Measurements from ENCODE around the gene PHLDA3.
A peak's percentile ranks its signal among the peaks of the same experiment; 100 is the strongest.

Gene PHLDA3

GRCh38 chr1:201461645-201462441, 7.1 kb downstream of the PHLDA3 start:
- peak; percentile 100 for DNase-seq (ENCODE audit: low read depth)

DNA sequence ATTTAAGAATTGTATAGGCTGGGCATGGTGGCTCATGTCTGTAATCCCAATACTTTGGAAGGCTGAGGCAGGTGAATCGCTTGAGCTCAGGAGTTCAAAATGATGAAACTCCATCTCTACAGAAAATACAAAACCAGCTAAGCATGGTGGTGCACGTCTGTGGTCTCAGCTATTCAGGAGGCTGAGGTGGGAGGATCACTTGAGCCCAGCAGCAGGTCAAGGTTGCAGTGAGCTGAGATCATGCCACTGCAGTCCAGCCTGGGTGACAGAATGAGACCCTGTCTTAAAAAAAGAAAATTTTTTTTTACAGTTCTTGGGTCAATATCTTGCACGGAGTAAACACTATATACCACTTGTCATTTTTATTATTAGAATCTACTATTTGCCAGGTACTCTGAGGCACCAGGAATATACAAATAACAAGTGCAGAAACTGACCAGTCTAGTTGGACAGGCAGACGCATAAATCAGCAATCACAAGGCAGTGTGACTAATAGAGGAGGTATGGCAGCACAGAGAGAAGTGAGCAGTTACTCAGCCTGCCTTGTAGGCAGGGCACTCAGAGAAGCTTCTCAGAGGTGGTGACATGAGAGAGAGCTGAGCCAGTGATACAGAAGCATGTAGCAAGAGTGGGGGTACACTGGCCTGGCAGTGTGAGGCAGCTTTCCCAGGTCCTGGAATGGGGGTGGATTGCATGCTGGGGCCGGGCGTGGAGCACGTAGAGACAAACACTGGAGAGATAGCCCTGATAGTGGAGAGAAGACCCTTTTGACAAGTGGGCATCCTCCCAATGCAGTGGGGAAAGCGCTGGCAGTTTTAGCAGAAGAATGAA, 8.0 kb downstream of the PHLDA3 start:
- peak; percentile 100 for DNase-seq (ENCODE audit: low read depth)

GRCh38 chr1:201459775-201460174, 9.2 kb downstream of the PHLDA3 start:
- DNase-seq (ENCODE audit: low read depth): no peak

- DNase-seq (ENCODE audit: low read depth): no peak
Observed at GRCh38 chr1:201459052-201459451, 9.9 kb downstream of the PHLDA3 start.

GRCh38 chr1:201457508-201457960, 11.5 kb downstream of the PHLDA3 start:
- peak; percentile 36 for DNase-seq (ENCODE audit: low read depth)

GRCh38 chr1:201456499-201457309, 12.3 kb downstream of the PHLDA3 start:
- DNase-seq (ENCODE audit: low read depth): peak; percentile 97

GRCh38 chr1:201455098-201455497, 13.9 kb downstream of the PHLDA3 start:
- no peak for DNase-seq (ENCODE audit: low read depth)

DNA sequence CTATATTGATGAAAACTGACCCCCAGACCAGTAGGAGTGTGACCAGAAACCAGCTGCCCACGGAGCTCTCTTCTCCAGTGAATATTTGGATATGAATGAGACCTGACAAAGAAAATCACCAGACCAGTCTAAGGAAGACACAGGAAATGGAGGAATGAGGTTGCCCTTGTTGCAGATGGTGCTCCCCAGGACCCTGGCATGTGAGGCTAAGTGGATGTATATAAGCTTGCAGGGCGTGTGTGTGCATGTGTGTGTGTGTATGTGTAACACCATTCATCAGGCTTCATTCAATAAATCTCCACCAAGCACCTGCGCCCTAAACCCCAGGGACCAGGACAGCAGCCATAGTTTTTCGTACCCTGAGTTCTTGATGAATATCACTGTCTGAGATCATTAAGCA, 14.4 kb downstream of the PHLDA3 start:
- no peak for DNase-seq (ENCODE audit: low read depth)

DNA sequence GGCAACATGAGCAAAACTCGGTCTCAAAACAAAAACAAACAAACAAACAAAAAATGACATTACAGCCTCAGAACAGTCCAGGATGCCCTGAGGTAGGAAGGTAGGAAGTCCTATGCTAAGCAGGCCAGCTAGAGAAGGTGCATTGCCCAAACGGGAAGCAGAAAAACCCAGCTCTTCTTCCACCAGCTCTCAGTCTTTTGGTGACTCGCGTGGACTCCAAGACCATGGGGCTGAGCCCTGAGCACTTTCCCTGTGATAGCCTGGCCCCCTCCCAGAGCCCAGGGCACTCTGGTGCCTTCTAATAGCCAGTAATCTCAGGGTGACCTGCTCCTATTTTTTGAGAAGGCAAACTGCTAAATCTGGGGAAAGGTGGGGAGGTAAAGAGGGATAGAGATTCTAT, 16.1 kb downstream of the PHLDA3 start:
- no peak for DNase-seq (ENCODE audit: low read depth)

- DNase-seq (ENCODE audit: low read depth): peak; percentile 80
Observed at GRCh38 chr1:201450721-201451291, 18.2 kb downstream of the PHLDA3 start.

GRCh38 chr1:201448990-201449389, 20.0 kb downstream of the PHLDA3 start:
- DNase-seq (ENCODE audit: low read depth): no peak

DNA sequence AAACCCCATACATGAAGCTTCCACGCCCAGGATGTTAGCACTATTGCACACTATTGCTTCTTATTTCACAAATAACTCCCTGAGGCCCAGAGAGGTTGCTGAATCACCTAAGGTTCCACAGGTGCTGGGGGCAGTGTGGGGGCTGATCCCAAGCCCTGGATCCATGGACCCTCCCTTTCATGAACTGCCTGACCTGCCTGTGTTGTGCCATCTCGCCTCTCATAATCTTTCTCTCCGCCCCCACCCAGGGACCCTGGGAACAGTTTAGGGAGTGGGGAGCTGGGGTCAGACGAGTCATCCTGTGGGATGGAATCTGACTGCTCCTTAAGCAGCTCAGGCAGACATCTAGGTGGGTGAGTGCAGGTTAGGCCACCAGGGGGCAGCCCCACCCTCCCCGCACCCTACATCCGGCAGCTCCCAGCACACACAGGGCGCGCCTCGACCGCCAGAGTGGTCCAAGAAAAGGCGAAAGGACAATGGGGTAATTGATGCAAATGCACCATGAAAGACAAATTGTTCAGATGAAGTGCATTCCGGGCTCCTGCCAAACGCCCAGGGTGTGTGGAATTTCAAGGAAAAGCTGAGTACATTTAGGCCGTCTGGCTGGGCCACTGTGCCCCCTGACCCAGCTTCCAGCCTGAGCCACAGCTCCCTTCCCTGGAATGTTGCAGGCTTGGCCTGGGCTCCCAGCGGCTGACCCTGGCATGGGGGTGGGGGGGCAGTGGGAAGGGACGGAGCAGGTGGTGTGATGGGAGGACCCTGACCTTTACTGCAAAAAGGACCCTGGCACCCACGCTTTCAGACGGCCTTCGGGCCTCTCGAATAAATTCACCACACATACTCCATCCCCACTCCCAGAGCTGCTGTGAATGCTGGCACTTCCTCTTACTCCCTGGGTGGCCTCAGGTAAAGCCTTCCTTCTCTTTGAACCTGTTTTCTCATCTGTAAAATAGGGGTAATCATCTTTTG, 20.8 kb downstream of the PHLDA3 start:
- DNase-seq (ENCODE audit: low read depth): peak; percentile 72

GRCh38 chr1:201445310-201445709, 23.7 kb downstream of the PHLDA3 start:
- DNase-seq (ENCODE audit: low read depth): no peak

GRCh38 chr1:201444792-201445191, 24.2 kb downstream of the PHLDA3 start:
- DNase-seq (ENCODE audit: low read depth): peak; percentile 65

DNA sequence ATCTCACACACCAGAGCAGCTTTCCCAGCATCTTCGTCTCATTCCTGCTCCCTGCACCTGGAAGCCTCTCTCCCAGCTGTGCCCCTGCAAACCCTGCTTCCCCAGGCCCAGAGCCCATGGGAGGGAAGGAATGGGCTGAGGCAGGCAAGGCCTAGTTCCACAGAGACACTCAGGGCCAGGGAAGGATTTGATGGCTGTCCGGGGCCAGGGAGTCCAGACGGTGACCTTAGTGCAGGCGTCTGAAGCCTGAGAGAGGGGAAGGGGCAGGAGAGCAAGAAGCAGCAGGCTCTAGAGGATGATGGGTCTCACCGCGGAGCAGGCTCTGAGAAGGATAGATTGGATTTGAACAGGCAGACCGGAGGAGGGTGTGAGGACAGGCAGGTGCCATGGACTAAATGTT, 25.2 kb downstream of the PHLDA3 start:
- DNase-seq (ENCODE audit: low read depth): no peak

DNA sequence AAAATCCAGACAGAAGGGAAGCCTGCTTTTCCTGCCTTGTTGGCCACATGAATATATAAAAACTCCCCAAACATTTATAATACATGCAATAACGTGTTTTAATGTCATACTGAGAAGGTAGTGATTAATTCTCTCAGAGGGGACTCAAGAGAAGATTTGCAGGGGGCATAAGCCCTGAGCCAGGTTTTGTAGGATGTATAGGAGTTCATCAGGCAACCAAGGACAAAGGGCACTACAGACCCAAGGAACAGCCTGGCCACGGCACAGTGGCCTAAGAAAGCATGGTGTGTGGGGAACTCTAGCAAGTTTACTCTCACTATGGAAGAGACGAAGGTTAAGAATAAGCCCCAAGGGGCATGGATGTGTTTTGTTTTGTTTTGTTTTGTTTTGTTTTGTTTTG, 32.0 kb downstream of the PHLDA3 start:
- no peak for DNase-seq (ENCODE audit: low read depth)

DNA sequence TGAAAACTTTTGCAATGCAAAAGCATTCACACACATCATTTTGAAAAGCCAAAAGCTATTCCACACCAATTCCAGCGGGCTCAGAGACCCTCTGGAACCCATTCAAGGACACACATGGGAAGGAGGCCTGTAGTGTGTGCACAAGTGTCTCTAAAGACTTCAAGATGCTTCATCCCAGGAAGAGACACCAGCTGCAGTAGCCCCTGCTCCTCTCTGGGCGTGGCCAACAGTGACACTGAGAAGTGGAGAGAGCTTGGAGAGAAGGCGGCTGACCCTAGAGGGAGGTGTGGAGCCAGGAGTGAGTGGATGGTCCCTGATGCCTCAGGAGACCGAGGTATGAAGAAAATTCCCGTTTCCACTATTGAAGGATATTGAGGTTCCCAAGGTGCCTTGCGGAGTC, 32.6 kb downstream of the PHLDA3 start:
- no peak for DNase-seq (ENCODE audit: low read depth)

GRCh38 chr1:201434266-201434665, 34.7 kb downstream of the PHLDA3 start:
- DNase-seq (ENCODE audit: low read depth): no peak

DNA sequence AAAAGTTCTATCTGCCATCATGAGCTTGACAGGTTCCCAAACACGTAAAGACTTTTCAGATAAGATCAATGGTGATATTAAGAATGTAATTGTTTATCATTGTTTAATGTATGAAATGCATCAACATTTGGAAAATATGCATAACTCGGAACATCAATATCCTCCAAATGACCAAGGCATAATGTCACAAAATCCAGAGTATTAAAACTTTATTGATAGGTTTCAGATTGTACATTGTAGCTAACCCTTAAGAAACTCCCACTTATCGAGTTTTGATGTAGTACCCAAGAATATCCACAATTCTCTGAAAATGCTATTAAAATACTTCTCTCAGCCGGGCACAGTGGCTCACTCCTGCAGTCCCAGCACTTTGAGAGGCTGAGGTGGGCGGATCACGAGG, 35.4 kb downstream of the PHLDA3 start:
- no peak for DNase-seq (ENCODE audit: low read depth)

DNA sequence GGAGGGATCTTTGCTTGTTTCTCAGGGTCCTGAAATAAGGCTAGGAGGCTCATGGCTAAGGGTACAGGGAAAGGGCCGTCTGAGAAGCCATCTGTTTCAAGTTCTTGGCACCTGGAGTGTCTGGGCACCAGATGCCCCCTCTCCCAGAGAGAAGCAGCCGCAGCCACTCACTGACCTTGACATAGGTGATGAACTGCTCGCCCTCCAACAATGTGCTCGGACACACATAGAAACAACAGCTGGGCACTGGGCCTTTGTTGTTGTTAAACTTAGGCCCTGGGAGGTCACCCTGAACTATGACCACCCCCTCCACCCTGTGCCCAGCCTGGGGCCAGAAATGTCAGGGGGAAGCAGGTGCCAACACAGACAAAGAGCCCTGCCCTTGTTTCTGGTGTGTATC, 38.2 kb downstream of the PHLDA3 start:
- no peak for DNase-seq (ENCODE audit: low read depth)
